WTC11 (cell line): ENCODE measurements around the gene SUPT20H. TPM values are rescaled to one million over a fixed set of nuclear protein-coding genes. Genes with fewer than 3 reads are reported as not detected.
A peak's percentile ranks its signal among the peaks of the same experiment; 100 is the strongest.

Source experiments
- ATAC-seq: fragments of 200-7000 bp; cut with Tn5 transposase; 2 replicates; pipeline ENCODE4 v1.10.0; 2021; ENCODE audit warnings: mild to moderate bottlenecking, moderate library complexity
- CTCF ChIA-PET: fragments of 300-600 bp; sonication (Branson Sonifier 250); formaldehyde crosslinking; loops from one replicate; lab custom pipeline; 2021; ENCODE audit warnings: antibody characterized with exemption; lab: Charles Lee
- POLR2A ChIA-PET: fragments of 350-600 bp; sonication (Branson Sonifier 250); formaldehyde crosslinking; loops from one replicate; lab custom pipeline; 2021; ENCODE audit warnings: antibody characterized with exemption; lab: Charles Lee
- DNase-seq: peaks from one replicate; pipeline ENCODE4 v3.0.0; 2021; ENCODE audit warnings: low spot score
- H3K27ac Mint-ChIP-seq: 2 replicates; pipeline ENCODE4 v1.8.0; 2021; ENCODE audit warnings: mixed read lengths
- H3K27me3 Mint-ChIP-seq: 2 replicates; pipeline ENCODE4 v1.8.0; 2021; ENCODE audit warnings: low read depth, mild to moderate bottlenecking, moderate library complexity, mixed read lengths
- H3K36me3 Mint-ChIP-seq: 2 replicates; pipeline ENCODE4 v1.8.0; 2021; ENCODE audit warnings: mixed read lengths
- H3K4me1 Mint-ChIP-seq: 2 replicates; pipeline ENCODE4 v1.8.0; 2022; ENCODE audit warnings: mixed read lengths
- H3K4me3 Mint-ChIP-seq: 2 replicates; pipeline ENCODE4 v1.8.0; 2021; ENCODE audit warnings: mild to moderate bottlenecking, moderate library complexity, mixed read lengths
- H3K9me3 Mint-ChIP-seq: 2 replicates; pipeline ENCODE4 v1.8.0; 2021; ENCODE audit warnings: mixed read lengths
- CREM ChIP-seq: sonication (generic); formaldehyde crosslinking; IDR thresholded peaks from 2 replicates; pipeline ENCODE4 v1.8.1; 2022; ENCODE audit warnings: mild to moderate bottlenecking, missing genetic modification reagents, moderate library complexity
- ESRRA ChIP-seq: sonication (generic); formaldehyde crosslinking; IDR thresholded peaks from 2 replicates; pipeline ENCODE4 v1.8.1; 2022; ENCODE audit warnings: mild to moderate bottlenecking, missing genetic modification reagents, borderline replicate concordance
- FOXK1 ChIP-seq: sonication (generic); formaldehyde crosslinking; IDR thresholded peaks from 2 replicates; pipeline ENCODE4 v1.8.0; 2022; ENCODE audit warnings: mild to moderate bottlenecking, moderate library complexity, missing genetic modification reagents
- FOXP1 ChIP-seq: sonication (generic); formaldehyde crosslinking; IDR thresholded peaks from 2 replicates; pipeline ENCODE4 v1.8.0; 2022; ENCODE audit warnings: missing genetic modification reagents, mild to moderate bottlenecking, moderate library complexity, borderline replicate concordance
- GABPB1 ChIP-seq: sonication (generic); formaldehyde crosslinking; IDR thresholded peaks from 2 replicates; pipeline ENCODE4 v1.8.1; 2023; ENCODE audit warnings: mild to moderate bottlenecking, missing genetic modification reagents
- GRHL2 ChIP-seq: fragments of 250-450 bp; sonication (Bioruptor Pico); IDR thresholded peaks from 2 replicates; pipeline ENCODE4 v1.8.0; 2022; ENCODE audit warnings: mild to moderate bottlenecking, moderate library complexity; ENCODE audit not compliant: insufficient replicate concordance, severe bottlenecking
- IRF2 ChIP-seq: sonication (generic); formaldehyde crosslinking; IDR thresholded peaks from 2 replicates; pipeline ENCODE4 v1.8.0; 2022; ENCODE audit warnings: low read depth, missing genetic modification reagents, borderline replicate concordance
- NFATC4 ChIP-seq: fragments of 250-450 bp; sonication (Bioruptor Pico); IDR thresholded peaks from 2 replicates; pipeline ENCODE4 v1.9.0; 2021; ENCODE audit warnings: mild to moderate bottlenecking
- NFE2L1 ChIP-seq: sonication (generic); formaldehyde crosslinking; IDR thresholded peaks from 2 replicates; pipeline ENCODE4 v1.8.1; 2023; ENCODE audit warnings: missing genetic modification reagents
- NFYB ChIP-seq: sonication (generic); formaldehyde crosslinking; conservative IDR thresholded peaks from 2 replicates; pipeline ENCODE4 v1.8.0; 2022; ENCODE audit warnings: low read depth, missing genetic modification reagents
- PRRX2 ChIP-seq: fragments of 250-450 bp; sonication (Bioruptor Pico); IDR thresholded peaks from 2 replicates; pipeline ENCODE4 v1.8.0; 2021; ENCODE audit warnings: mild to moderate bottlenecking
- RELA ChIP-seq: sonication (generic); formaldehyde crosslinking; IDR thresholded peaks from 2 replicates; pipeline ENCODE4 v1.8.1; 2022; ENCODE audit warnings: missing genetic modification reagents, mild to moderate bottlenecking, borderline replicate concordance
- SOX15 ChIP-seq: fragments of 250-450 bp; sonication (Bioruptor Pico); IDR thresholded peaks from 2 replicates; pipeline ENCODE4 v1.9.0; 2021; ENCODE audit warnings: mild to moderate bottlenecking
- SP1 ChIP-seq: sonication (generic); formaldehyde crosslinking; conservative IDR thresholded peaks from 2 replicates; pipeline ENCODE4 v1.8.1; 2022; ENCODE audit warnings: missing genetic modification reagents
- TEAD1 ChIP-seq: sonication (generic); formaldehyde crosslinking; IDR thresholded peaks from 2 replicates; pipeline ENCODE4 v1.8.0; 2022; ENCODE audit warnings: mild to moderate bottlenecking, missing genetic modification reagents
- TP53 ChIP-seq: sonication (generic); formaldehyde crosslinking; IDR thresholded peaks from 2 replicates; pipeline ENCODE4 v1.8.1; 2023; ENCODE audit warnings: mild to moderate bottlenecking, missing genetic modification reagents
- ZBTB21 ChIP-seq: sonication (generic); formaldehyde crosslinking; IDR thresholded peaks from 2 replicates; pipeline ENCODE4 v1.8.1; 2023; ENCODE audit warnings: mild to moderate bottlenecking, missing genetic modification reagents, borderline replicate concordance
- ZNF138 ChIP-seq: sonication (generic); formaldehyde crosslinking; conservative IDR thresholded peaks from 2 replicates; pipeline ENCODE4 v1.8.1; 2022; ENCODE audit warnings: mild to moderate bottlenecking, moderate library complexity, missing genetic modification reagents
- ZNF396 ChIP-seq: fragments of 250-450 bp; sonication (Bioruptor Pico); IDR thresholded peaks from 2 replicates; pipeline ENCODE4 v1.8.0; 2021; ENCODE audit warnings: mild to moderate bottlenecking, moderate library complexity, borderline replicate concordance
- ZNF416 ChIP-seq: fragments of 250-450 bp; sonication (Bioruptor Pico); IDR thresholded peaks from 2 replicates; pipeline ENCODE4 v1.9.0; 2021; ENCODE audit warnings: mild to moderate bottlenecking, inconsistent platforms
- total RNA-seq: library from RNA; stranded (reverse); gene quantifications from 3 replicates; pipeline ENCODE4 v1.2.3, GENCODE V29; 2021
- TF ChIP-seq, protein P1 (sequence below): fragments of 200-600 bp; IDR thresholded peaks from 2 replicates; pipeline ENCODE4 v1.8.0; 2022; ENCODE audit warnings: antibody characterized with exemption
- TF ChIP-seq, protein P2 (sequence below): sonication (generic); formaldehyde crosslinking; IDR thresholded peaks from 2 replicates; pipeline ENCODE4 v1.8.1; 2023; ENCODE audit warnings: mild to moderate bottlenecking, missing genetic modification reagents, moderate library complexity
- TF ChIP-seq, protein P3 (sequence below): sonication (generic); formaldehyde crosslinking; IDR thresholded peaks from 2 replicates; pipeline ENCODE4 v1.8.0; 2022; ENCODE audit warnings: mild to moderate bottlenecking, missing genetic modification reagents
- TF ChIP-seq, protein P4 (sequence below): sonication (generic); formaldehyde crosslinking; IDR thresholded peaks from 2 replicates; pipeline ENCODE4 v1.8.0; 2022; ENCODE audit warnings: mild to moderate bottlenecking, missing genetic modification reagents
- TF ChIP-seq, protein P5 (sequence below): sonication (generic); formaldehyde crosslinking; IDR thresholded peaks from 2 replicates; pipeline ENCODE4 v1.8.1; 2022; ENCODE audit warnings: low read depth, mild to moderate bottlenecking, moderate library complexity, missing genetic modification reagents, borderline replicate concordance
- TF ChIP-seq, protein P6 (sequence below): sonication (generic); formaldehyde crosslinking; IDR thresholded peaks from 2 replicates; pipeline ENCODE4 v1.8.1; 2023; ENCODE audit warnings: mild to moderate bottlenecking, missing genetic modification reagents
- TF ChIP-seq, protein P7 (sequence below): sonication (generic); formaldehyde crosslinking; IDR thresholded peaks from 2 replicates; pipeline ENCODE4 v1.8.1; 2023; ENCODE audit warnings: mild to moderate bottlenecking, missing genetic modification reagents, borderline replicate concordance

Gene SUPT20H
- total RNA-seq, 1 experiment from 2014 or later, result 68.0 TPM

DNA sequence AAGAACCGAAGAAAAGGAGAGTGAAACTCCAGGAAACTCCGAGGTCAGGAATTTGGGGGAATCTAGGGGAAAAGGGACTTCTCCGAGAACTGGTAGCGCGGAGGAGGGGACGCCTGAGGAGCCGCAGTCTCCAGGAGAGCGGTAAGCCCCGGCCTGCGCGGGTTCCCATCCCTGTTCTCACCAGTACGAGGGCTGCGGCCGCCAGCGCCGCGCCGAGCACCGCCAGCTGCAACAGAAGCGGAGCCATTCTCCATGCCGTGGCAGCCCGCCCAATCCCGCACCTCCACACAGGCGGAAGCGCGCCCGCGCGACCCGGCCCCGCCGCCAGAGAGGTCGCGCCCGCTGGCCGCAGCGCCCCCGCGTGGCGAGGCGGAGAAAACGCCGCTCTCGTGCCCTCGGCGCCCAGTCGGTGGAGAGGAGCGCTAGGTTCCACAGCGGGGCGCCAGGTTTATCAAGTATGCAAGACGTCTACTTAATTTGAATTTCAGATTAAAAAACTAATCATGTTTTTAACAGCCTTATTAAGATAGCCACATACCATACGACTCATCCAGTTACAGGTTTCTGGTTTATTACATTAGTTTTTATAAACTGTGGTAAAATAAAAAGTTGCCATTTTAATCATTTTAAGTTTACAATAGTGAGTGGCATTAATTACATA lies 60.3 kb downstream of the SUPT20H start, which contains the start of gene ALG5:
Gene ALG5 (minus strand): TSS at position 287 of the 661 bp plus-strand sequence. CDS start 40 bp downstream, at position 247.
- CTCF ChIA-PET, result interaction anchor here (0.6 to 1.8 kb wide), 4 partner anchors 14 to 581 kb away, joined by 3 to 5 read pairs (median 4); no protein-coding TSS in a partner anchor
- peak within 1 kb of the TSS; percentile 100 for H3K4me3 Mint-ChIP-seq
- H3K9me3 Mint-ChIP-seq, result no peaks in the 10 kb centered on the region
- H3K36me3 Mint-ChIP-seq, result peaks cover 18% of the 10 kb centered on the region
- peak within 1 kb of the TSS; percentile 100 for H3K27ac Mint-ChIP-seq
- DNase-seq, result peak; percentile 89
- H3K27me3 Mint-ChIP-seq, result no peaks in the 10 kb centered on the region; the same call in 1 of the 2 replicates
- H3K4me1 Mint-ChIP-seq, result peaks cover 19% of the 10 kb centered on the region
- peak; percentile 72 for ATAC-seq
- POLR2A ChIA-PET, result interaction anchor here (0.6 to 1.8 kb wide), 3 partner anchors 8 to 142 kb away, joined by 3 to 8 read pairs (median 3); no protein-coding TSS in a partner anchor
- TF ChIP-seq PRRX2 (0 out of 2 replicates have a peak, but pooled peaks have one; percentile 69), ZBTB21 (no peak), GABPB1 (CRISPR knock-in tag) (peak; percentile 84), FOXP1 (CRISPR knock-in tag) (peak; percentile 83), NFE2L1 (peak; percentile 86), SOX15 (CRISPR knock-in tag) (no peak), ZNF138 (0 out of 2 replicates have a peak, but pooled peaks have one; percentile 48), FOXK1 (CRISPR knock-in tag) (peak; percentile 83), TP53 (CRISPR knock-in tag) (0 out of 2 replicates have a peak, but pooled peaks have one; percentile 36), TEAD1 (peak; percentile 48), CREM (peak; percentile 75; the same call in 1 of the 2 replicates), ZNF396 (CRISPR knock-in tag) (no peak), IRF2 (CRISPR knock-in tag) (no peak), GRHL2 (CRISPR knock-in tag) (no peak), SP1 (peak; percentile 91), RELA (CRISPR knock-in tag) (peak; percentile 27; the same call in 1 of the 2 replicates), ZNF416 (CRISPR knock-in tag) (peak; percentile 81), NFYB (CRISPR knock-in tag) (peak; percentile 61), ESRRA (CRISPR knock-in tag) (peak; percentile 86), NFATC4 (CRISPR knock-in tag) (peak; percentile 50; the same call in 1 of the 2 replicates)
- TF ChIP-seq, protein P1, sequence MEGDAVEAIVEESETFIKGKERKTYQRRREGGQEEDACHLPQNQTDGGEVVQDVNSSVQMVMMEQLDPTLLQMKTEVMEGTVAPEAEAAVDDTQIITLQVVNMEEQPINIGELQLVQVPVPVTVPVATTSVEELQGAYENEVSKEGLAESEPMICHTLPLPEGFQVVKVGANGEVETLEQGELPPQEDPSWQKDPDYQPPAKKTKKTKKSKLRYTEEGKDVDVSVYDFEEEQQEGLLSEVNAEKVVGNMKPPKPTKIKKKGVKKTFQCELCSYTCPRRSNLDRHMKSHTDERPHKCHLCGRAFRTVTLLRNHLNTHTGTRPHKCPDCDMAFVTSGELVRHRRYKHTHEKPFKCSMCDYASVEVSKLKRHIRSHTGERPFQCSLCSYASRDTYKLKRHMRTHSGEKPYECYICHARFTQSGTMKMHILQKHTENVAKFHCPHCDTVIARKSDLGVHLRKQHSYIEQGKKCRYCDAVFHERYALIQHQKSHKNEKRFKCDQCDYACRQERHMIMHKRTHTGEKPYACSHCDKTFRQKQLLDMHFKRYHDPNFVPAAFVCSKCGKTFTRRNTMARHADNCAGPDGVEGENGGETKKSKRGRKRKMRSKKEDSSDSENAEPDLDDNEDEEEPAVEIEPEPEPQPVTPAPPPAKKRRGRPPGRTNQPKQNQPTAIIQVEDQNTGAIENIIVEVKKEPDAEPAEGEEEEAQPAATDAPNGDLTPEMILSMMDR, result peak; percentile 97
- TF ChIP-seq, protein P2, sequence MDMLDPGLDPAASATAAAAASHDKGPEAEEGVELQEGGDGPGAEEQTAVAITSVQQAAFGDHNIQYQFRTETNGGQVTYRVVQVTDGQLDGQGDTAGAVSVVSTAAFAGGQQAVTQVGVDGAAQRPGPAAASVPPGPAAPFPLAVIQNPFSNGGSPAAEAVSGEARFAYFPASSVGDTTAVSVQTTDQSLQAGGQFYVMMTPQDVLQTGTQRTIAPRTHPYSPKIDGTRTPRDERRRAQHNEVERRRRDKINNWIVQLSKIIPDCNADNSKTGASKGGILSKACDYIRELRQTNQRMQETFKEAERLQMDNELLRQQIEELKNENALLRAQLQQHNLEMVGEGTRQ, result no peak
- TF ChIP-seq, protein P3, sequence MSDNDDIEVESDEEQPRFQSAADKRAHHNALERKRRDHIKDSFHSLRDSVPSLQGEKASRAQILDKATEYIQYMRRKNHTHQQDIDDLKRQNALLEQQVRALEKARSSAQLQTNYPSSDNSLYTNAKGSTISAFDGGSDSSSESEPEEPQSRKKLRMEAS (CRISPR knock-in tag), result no peak
- TF ChIP-seq, protein P4, sequence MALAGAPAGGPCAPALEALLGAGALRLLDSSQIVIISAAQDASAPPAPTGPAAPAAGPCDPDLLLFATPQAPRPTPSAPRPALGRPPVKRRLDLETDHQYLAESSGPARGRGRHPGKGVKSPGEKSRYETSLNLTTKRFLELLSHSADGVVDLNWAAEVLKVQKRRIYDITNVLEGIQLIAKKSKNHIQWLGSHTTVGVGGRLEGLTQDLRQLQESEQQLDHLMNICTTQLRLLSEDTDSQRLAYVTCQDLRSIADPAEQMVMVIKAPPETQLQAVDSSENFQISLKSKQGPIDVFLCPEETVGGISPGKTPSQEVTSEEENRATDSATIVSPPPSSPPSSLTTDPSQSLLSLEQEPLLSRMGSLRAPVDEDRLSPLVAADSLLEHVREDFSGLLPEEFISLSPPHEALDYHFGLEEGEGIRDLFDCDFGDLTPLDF, result 0 out of 2 replicates have a peak, but pooled peaks have one; percentile 13
- TF ChIP-seq, protein P5, sequence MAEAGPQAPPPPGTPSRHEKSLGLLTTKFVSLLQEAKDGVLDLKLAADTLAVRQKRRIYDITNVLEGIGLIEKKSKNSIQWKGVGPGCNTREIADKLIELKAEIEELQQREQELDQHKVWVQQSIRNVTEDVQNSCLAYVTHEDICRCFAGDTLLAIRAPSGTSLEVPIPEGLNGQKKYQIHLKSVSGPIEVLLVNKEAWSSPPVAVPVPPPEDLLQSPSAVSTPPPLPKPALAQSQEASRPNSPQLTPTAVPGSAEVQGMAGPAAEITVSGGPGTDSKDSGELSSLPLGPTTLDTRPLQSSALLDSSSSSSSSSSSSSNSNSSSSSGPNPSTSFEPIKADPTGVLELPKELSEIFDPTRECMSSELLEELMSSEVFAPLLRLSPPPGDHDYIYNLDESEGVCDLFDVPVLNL, result peak; percentile 79; the same call in 1 of the 2 replicates
- TF ChIP-seq, protein P6, sequence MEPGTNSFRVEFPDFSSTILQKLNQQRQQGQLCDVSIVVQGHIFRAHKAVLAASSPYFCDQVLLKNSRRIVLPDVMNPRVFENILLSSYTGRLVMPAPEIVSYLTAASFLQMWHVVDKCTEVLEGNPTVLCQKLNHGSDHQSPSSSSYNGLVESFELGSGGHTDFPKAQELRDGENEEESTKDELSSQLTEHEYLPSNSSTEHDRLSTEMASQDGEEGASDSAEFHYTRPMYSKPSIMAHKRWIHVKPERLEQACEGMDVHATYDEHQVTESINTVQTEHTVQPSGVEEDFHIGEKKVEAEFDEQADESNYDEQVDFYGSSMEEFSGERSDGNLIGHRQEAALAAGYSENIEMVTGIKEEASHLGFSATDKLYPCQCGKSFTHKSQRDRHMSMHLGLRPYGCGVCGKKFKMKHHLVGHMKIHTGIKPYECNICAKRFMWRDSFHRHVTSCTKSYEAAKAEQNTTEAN (CRISPR knock-in tag), result peak; percentile 89; the same call in 1 of the 2 replicates
- TF ChIP-seq, protein P7, sequence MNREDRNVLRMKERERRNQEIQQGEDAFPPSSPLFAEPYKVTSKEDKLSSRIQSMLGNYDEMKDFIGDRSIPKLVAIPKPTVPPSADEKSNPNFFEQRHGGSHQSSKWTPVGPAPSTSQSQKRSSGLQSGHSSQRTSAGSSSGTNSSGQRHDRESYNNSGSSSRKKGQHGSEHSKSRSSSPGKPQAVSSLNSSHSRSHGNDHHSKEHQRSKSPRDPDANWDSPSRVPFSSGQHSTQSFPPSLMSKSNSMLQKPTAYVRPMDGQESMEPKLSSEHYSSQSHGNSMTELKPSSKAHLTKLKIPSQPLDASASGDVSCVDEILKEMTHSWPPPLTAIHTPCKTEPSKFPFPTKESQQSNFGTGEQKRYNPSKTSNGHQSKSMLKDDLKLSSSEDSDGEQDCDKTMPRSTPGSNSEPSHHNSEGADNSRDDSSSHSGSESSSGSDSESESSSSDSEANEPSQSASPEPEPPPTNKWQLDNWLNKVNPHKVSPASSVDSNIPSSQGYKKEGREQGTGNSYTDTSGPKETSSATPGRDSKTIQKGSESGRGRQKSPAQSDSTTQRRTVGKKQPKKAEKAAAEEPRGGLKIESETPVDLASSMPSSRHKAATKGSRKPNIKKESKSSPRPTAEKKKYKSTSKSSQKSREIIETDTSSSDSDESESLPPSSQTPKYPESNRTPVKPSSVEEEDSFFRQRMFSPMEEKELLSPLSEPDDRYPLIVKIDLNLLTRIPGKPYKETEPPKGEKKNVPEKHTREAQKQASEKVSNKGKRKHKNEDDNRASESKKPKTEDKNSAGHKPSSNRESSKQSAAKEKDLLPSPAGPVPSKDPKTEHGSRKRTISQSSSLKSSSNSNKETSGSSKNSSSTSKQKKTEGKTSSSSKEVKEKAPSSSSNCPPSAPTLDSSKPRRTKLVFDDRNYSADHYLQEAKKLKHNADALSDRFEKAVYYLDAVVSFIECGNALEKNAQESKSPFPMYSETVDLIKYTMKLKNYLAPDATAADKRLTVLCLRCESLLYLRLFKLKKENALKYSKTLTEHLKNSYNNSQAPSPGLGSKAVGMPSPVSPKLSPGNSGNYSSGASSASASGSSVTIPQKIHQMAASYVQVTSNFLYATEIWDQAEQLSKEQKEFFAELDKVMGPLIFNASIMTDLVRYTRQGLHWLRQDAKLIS, result no peak
